Nephron (organoid): ENCODE measurements around the gene MARK1.

ENCODE experiments used
- H3K27ac Mint-ChIP-seq, 3 experiments: 2 replicates each; pipeline ENCODE4 v1.8.0; 2020; ENCODE audit warnings: mixed read lengths in 3 of 3, mild to moderate bottlenecking in 2 of 3, moderate library complexity in 1 of 3
- H3K27me3 Mint-ChIP-seq: 2 replicates; pipeline ENCODE4 v1.8.0; 2021; ENCODE audit warnings: low read depth, mild to moderate bottlenecking, moderate library complexity, mixed read lengths
- H3K36me3 Mint-ChIP-seq: 2 replicates; pipeline ENCODE4 v1.8.0; 2020; ENCODE audit warnings: low read depth, mixed read lengths
- H3K4me1 Mint-ChIP-seq: 2 replicates; pipeline ENCODE4 v1.8.0; 2020; ENCODE audit warnings: mixed read lengths
- H3K4me3 Mint-ChIP-seq, 3 experiments: 2 replicates each; pipeline ENCODE4 v1.8.0; 2020; ENCODE audit warnings: mild to moderate bottlenecking in 3 of 3, mixed read lengths in 3 of 3, moderate library complexity in 2 of 3
- H3K9me3 Mint-ChIP-seq: 2 replicates; pipeline ENCODE4 v1.8.0; 2020; ENCODE audit warnings: mixed read lengths
- TF ChIP-seq, protein P1 (sequence below), 3 experiments: fragments of 200-600 bp; sonication (generic); IDR thresholded peaks; one replicate each; pipeline ENCODE4 v1.5.0; 2021; ENCODE audit warnings: antibody characterized with exemption in 3 of 3; ENCODE audit not compliant: unreplicated experiment in 3 of 3

Gene MARK1

GRCh38 chr1:220533504-220534109, 5.7 kb downstream of the MARK1 start:
- H3K4me3 Mint-ChIP-seq = no peak overlapping the region
- peaks cover 3% of the 10 kb centered on the region for H3K27me3 Mint-ChIP-seq
- peaks cover 11% of the 10 kb centered on the region for H3K36me3 Mint-ChIP-seq
- H3K9me3 Mint-ChIP-seq = peaks cover 19% of the 10 kb centered on the region
- H3K4me1 Mint-ChIP-seq = peaks cover 12% of the 10 kb centered on the region
- TF ChIP-seq, protein P1, sequence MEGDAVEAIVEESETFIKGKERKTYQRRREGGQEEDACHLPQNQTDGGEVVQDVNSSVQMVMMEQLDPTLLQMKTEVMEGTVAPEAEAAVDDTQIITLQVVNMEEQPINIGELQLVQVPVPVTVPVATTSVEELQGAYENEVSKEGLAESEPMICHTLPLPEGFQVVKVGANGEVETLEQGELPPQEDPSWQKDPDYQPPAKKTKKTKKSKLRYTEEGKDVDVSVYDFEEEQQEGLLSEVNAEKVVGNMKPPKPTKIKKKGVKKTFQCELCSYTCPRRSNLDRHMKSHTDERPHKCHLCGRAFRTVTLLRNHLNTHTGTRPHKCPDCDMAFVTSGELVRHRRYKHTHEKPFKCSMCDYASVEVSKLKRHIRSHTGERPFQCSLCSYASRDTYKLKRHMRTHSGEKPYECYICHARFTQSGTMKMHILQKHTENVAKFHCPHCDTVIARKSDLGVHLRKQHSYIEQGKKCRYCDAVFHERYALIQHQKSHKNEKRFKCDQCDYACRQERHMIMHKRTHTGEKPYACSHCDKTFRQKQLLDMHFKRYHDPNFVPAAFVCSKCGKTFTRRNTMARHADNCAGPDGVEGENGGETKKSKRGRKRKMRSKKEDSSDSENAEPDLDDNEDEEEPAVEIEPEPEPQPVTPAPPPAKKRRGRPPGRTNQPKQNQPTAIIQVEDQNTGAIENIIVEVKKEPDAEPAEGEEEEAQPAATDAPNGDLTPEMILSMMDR (IDR thresholded peaks at IDR 0.05; ENCODE audit: unreplicated experiment in 3 of 3) = no peak
- H3K27ac Mint-ChIP-seq = no peak overlapping the region

- H3K36me3 Mint-ChIP-seq = no peaks in the 10 kb centered on the region
- no peak overlapping the region for H3K4me3 Mint-ChIP-seq
- H3K27ac Mint-ChIP-seq = no peak overlapping the region
- TF ChIP-seq, protein P1 (IDR thresholded peaks at IDR 0.05; ENCODE audit: unreplicated experiment in 3 of 3) = no peak
- H3K9me3 Mint-ChIP-seq = peaks cover 7% of the 10 kb centered on the region
- peaks cover 4% of the 10 kb centered on the region for H3K27me3 Mint-ChIP-seq
- H3K4me1 Mint-ChIP-seq = no peaks in the 10 kb centered on the region
These were observed 17.0 kb downstream of the MARK1 start for GRCh38 chr1:220544901-220545303.

DNA sequence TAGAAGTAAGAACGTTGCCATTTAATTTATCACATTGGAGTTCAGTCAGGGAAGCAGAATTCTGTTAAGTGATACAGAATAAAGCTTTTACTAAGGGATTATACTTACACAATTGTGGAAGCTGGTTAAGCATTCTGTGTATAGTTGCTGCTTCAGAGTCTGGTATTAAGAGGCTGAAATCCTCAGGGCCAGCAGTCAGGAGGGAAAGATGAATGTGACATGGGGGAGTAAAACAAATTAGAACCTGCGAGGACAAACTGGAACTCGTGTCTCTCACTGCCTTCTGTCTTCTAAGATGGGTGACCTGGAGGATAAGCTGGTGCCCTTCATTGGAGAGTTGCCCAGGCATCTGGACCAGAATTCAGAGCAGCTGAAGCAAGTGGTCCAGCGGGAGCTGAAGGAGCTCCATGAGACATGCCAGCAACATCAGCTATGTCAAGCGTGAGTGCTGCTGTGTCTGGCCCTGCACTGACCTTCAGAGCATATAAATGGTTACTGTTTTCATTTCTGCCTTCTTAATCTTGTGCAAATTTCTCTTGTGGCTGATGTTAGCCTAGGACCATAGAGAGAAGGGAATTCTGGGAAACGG, 23.0 kb downstream of the MARK1 start:
- H3K36me3 Mint-ChIP-seq = no peaks in the 10 kb centered on the region
- no peak overlapping the region for H3K4me3 Mint-ChIP-seq
- TF ChIP-seq, protein P1 (IDR thresholded peaks at IDR 0.05; ENCODE audit: unreplicated experiment in 3 of 3) = no peak
- H3K9me3 Mint-ChIP-seq = no peaks in the 10 kb centered on the region
- no peaks in the 10 kb centered on the region for H3K4me1 Mint-ChIP-seq
- H3K27ac Mint-ChIP-seq = no peak overlapping the region
- H3K27me3 Mint-ChIP-seq = no peaks in the 10 kb centered on the region

DNA sequence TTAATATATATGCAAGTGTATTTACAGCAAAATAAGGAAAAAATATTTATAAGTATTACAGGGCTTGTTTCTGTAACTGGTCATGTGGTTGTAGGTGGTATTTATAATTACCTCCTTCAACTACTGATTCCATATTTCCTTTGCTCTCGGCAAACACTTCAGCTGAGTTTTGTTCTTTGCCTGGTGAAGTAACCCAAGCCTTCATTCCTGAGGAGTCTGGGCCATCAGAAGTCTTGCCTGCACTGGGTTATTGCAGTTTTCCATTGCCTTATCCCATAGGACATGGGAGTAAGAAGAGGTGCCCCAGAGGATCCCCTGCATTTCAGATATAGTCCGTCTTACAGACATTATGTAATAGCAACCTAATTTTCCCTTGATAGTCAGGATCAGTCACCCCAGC, 23.8 kb downstream of the MARK1 start:
- TF ChIP-seq, protein P1 (IDR thresholded peaks at IDR 0.05; ENCODE audit: unreplicated experiment in 3 of 3) = no peak
- H3K36me3 Mint-ChIP-seq = no peaks in the 10 kb centered on the region
- no peaks in the 10 kb centered on the region for H3K4me1 Mint-ChIP-seq

DNA sequence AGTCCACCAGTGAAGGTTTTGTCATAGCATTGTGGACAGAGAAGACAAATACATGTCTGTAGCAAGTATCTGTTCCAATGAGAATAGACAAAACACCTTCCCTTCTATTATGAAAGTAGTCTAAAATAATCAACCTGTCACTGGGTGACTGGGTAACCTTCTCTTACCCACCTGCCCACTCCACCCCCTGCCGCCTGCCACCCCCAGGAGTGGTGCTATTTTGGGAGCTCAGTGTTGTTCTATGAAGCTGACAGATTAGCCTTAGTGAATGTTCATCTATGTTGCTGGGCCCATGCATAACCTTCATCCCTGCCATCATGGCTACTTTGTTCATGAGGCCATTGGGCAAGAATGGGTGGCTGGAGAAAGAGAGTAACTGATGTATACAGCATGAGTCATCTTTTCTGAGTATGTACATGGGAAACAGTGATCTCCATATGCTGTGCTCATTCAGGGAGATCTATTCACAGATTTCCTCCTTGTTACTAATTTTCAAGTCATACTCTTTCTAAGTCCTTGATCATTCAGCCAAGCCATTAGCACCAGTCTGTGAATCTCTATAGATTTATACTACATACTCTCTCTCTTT, 24.8 kb downstream of the MARK1 start:
- H3K4me1 Mint-ChIP-seq = no peaks in the 10 kb centered on the region
- no peaks in the 10 kb centered on the region for H3K27me3 Mint-ChIP-seq
- no peak overlapping the region for H3K4me3 Mint-ChIP-seq
- no peak overlapping the region for H3K27ac Mint-ChIP-seq
- H3K36me3 Mint-ChIP-seq = no peaks in the 10 kb centered on the region
- TF ChIP-seq, protein P1 (IDR thresholded peaks at IDR 0.05; ENCODE audit: unreplicated experiment in 3 of 3) = no peak
- no peaks in the 10 kb centered on the region for H3K9me3 Mint-ChIP-seq

More for the DNA sequence above, 23.8 kb downstream of the MARK1 start:
- H3K9me3 Mint-ChIP-seq = no peaks in the 10 kb centered on the region
- no peaks in the 10 kb centered on the region for H3K27me3 Mint-ChIP-seq
- no peak overlapping the region for H3K4me3 Mint-ChIP-seq
- no peak overlapping the region for H3K27ac Mint-ChIP-seq

DNA sequence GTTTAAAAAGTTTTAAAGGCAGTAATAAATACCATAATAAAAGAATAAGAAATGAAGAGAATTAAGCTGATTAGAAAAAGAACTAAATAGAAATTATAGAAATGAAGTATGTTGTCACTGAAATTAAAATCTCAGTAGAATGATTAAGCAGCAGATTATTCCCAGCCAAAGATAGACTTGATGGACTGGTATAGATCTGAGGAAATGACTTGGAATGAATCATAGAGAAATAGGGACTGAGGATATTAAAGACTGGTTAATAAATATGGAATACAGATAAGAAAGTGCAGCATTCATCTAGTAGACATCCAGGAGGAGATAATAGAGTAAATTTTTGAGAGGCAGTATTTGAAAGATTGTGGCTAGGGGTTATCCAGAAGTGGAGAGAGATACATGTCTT, 28.7 kb downstream of the MARK1 start:
- TF ChIP-seq, protein P1 (IDR thresholded peaks at IDR 0.05; ENCODE audit: unreplicated experiment in 3 of 3) = no peak
- no peaks in the 10 kb centered on the region for H3K36me3 Mint-ChIP-seq
- no peaks in the 10 kb centered on the region for H3K4me1 Mint-ChIP-seq
- no peaks in the 10 kb centered on the region for H3K9me3 Mint-ChIP-seq
- H3K27ac Mint-ChIP-seq = no peak overlapping the region
- no peak overlapping the region for H3K4me3 Mint-ChIP-seq
- H3K27me3 Mint-ChIP-seq = no peaks in the 10 kb centered on the region
